Panc1 (cell line): ENCODE results near the gene FIP1L1.

Experiments used
- CTCF ChIP-seq: fragments of 450-650 bp; IDR thresholded peaks from 2 replicates; pipeline ENCODE4 v1.5.1; 2017; ENCODE audit warnings: mild to moderate bottlenecking
- POLR2AphosphoS5 ChIP-seq: IDR thresholded peaks from 2 replicates; pipeline ENCODE4 v1.6.1; 2012; ENCODE audit warnings: mild to moderate bottlenecking, low read depth, low read length, moderate library complexity
- REST ChIP-seq, 2 experiments: IDR thresholded peaks; 2 replicates each; pipeline ENCODE4 v1.6.1; 2011 to 2012; ENCODE audit warnings: low read depth in 2 of 2, control low read depth in 1 of 2, low read length in 1 of 2, mild to moderate bottlenecking in 1 of 2, moderate library complexity in 1 of 2; ENCODE audit not compliant: insufficient read depth in 1 of 2
- SIN3A ChIP-seq: IDR thresholded peaks from 2 replicates; pipeline ENCODE4 v1.6.1; 2012; ENCODE audit warnings: low read depth, mild to moderate bottlenecking, low read length, moderate library complexity, borderline replicate concordance; ENCODE audit not compliant: insufficient read depth
- TCF7L2 ChIP-seq: IDR thresholded peaks from 2 replicates; pipeline ENCODE4 v1.6.1; 2011; ENCODE audit warnings: mild to moderate bottlenecking, low read depth, low read length, inconsistent platforms

GRCh38 chr4:53424280-53424679 lies 46.8 kb downstream of the FIP1L1 start:
- TF ChIP-seq CTCF (no peak), REST (IDR thresholded peaks at IDR 0.05; ENCODE audit: insufficient read depth in 1 of 2, low read depth in 2 of 2, low read length in 1 of 2) (no peak), POLR2AphosphoS5 (no peak), TCF7L2 (no peak), SIN3A (no peak)
